Gastrocnemius medialis (tissue), 4 donors: Measurements from ENCODE around the gene CTCF. TPM values are rescaled to one million over a fixed set of nuclear protein-coding genes. Genes with fewer than 3 reads are reported as not detected.

ENCODE experiments used
- ATAC-seq, 2 donors: fragments of 150-250 bp; one replicate each; pipeline ENCODE4 v1.9.1; 2016
- DNase-seq, 2 donors: peaks; one replicate each; pipeline ENCODE4 v3.0.0-alpha.2; 2019
- H3K27ac ChIP-seq, 4 donors: fragments of 200-600 bp; sonication (generic); 1 replicate in 1 of 4; 2 replicates in 3 of 4; pipeline ENCODE4 v1.5.1; 2016 to 2018; ENCODE audit warnings: mild to moderate bottlenecking in 2 of 4, moderate library complexity in 1 of 4
- H3K27me3 ChIP-seq, 3 donors: fragments of 200-600 bp; sonication (generic) in 2 of 3; 1 replicate in 1 of 3; 2 replicates in 2 of 3; pipeline versions ENCODE4 v1.5.1 to v1.6.0; 2016 to 2019; ENCODE audit warnings: mild to moderate bottlenecking in 1 of 3, moderate library complexity in 1 of 3
- H3K36me3 ChIP-seq, 2 donors: fragments of 200-600 bp; sonication (generic) in 1 of 2; one replicate each; pipeline ENCODE4 v1.5.1; 2017 to 2018
- H3K4me1 ChIP-seq, 2 donors: fragments of 200-600 bp; sonication (generic) in 1 of 2; one replicate each; pipeline ENCODE4 v1.5.1; 2016 to 2017; ENCODE audit warnings: mild to moderate bottlenecking in 2 of 2
- H3K4me3 ChIP-seq, 4 donors: fragments of 200-600 bp; sonication (generic) in 3 of 4; 1 replicate in 1 of 4; 2 replicates in 3 of 4; pipeline ENCODE4 v1.5.1; 2016 to 2019; ENCODE audit warnings: mild to moderate bottlenecking in 2 of 4
- H3K9me3 ChIP-seq, 3 donors: fragments of 200-600 bp; sonication (generic) in 2 of 3; 1 replicate in 1 of 3; 2 replicates in 2 of 3; pipeline ENCODE4 v1.5.1; 2016 to 2019
- POLR2A ChIP-seq, 2 donors: fragments of 450-650 bp; IDR thresholded peaks; one replicate each; pipeline ENCODE4 v1.6.1; 2017; ENCODE audit warnings: antibody characterized with exemption in 2 of 2, mild to moderate bottlenecking in 2 of 2, moderate library complexity in 2 of 2
- in situ Hi-C, 4 donors: fragments of 200-750 bp; cut with MboI; loops; one replicate each; pipeline versions ENCODE4 v1.15.0 to v1.8.0; 2017; ENCODE audit warnings: low sequenced_read_pairs in 4 of 4
- intact Hi-C: fragments of 100-400 bp; cut with DNase I; formaldehyde crosslinking; loops from one replicate; pipeline ENCODE4 v1.15.1; 2023; ENCODE audit warnings: low total_unique reads
- total RNA-seq, 4 donors: library from RNA; depleted of rRNA; stranded (reverse); fragments of >200 nt; gene quantifications; one replicate each; pipeline versions ENCODE4 v1.1.0 to v1.2.3, GENCODE V29; 2016
- TF ChIP-seq, protein P1 (sequence below), 5 experiments: fragments of 450-650 bp in 3 of 5; fragments of 200-600 bp in 2 of 5; sonication (generic) in 2 of 5; IDR thresholded peaks in 4 of 5; conservative IDR thresholded peaks in 1 of 5; 1 replicate in 4 of 5; 2 replicates in 1 of 5; pipeline ENCODE4 v1.5.1; 2016 to 2019; ENCODE audit warnings: antibody characterized with exemption in 5 of 5, mild to moderate bottlenecking in 3 of 5, moderate library complexity in 3 of 5

CTCF gene
- total RNA-seq, 4 donors from 2014 or later, result 25.9 to 35.9 (median 30.3) TPM

DNA sequence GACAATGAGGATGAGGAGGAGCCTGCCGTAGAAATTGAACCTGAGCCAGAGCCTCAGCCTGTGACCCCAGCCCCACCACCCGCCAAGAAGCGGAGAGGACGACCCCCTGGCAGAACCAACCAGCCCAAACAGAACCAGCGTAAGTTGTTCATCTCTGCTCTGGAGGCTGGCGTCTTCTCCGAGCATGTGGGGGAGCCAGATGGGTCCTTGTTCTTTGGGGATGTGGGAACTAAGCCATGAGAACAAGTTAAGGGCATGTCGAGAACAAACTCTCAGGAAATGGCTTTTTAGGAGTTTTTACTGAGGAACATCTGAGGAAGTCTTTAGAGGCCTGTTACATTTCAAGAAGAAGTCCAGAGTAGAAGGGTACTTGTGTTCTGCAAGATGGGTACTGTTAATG is 74.4 kb downstream of the CTCF start:
- Histone ChIP-seq H3K9me3 (no peaks in the 10 kb centered on the region), H3K27me3 (no peaks in the 10 kb centered on the region), H3K36me3 (peaks cover 0 to 42% of the 10 kb centered on the region in 2 donors), H3K4me3 (no peak overlapping the region), H3K27ac (no peak overlapping the region), H3K4me1 (peaks cover 15 to 21% of the 10 kb centered on the region in 2 donors)
- intact Hi-C loops, result no loop called here
- DNase-seq (no peak), ATAC-seq (no peak)
- TF ChIP-seq POLR2A (IDR thresholded peaks at IDR 0.05), result no peak
- TF ChIP-seq, protein P1, sequence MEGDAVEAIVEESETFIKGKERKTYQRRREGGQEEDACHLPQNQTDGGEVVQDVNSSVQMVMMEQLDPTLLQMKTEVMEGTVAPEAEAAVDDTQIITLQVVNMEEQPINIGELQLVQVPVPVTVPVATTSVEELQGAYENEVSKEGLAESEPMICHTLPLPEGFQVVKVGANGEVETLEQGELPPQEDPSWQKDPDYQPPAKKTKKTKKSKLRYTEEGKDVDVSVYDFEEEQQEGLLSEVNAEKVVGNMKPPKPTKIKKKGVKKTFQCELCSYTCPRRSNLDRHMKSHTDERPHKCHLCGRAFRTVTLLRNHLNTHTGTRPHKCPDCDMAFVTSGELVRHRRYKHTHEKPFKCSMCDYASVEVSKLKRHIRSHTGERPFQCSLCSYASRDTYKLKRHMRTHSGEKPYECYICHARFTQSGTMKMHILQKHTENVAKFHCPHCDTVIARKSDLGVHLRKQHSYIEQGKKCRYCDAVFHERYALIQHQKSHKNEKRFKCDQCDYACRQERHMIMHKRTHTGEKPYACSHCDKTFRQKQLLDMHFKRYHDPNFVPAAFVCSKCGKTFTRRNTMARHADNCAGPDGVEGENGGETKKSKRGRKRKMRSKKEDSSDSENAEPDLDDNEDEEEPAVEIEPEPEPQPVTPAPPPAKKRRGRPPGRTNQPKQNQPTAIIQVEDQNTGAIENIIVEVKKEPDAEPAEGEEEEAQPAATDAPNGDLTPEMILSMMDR (IDR thresholded peaks at IDR 0.05 in 4 of 5, conservative IDR thresholded peaks at IDR 0.05 in 1 of 5), result no peak
- in situ Hi-C loops, result loop anchor here in 1 of 4 donors (25.0 kb wide), 1 partner anchor 124 kb away; no protein-coding TSS in a partner anchor

DNA sequence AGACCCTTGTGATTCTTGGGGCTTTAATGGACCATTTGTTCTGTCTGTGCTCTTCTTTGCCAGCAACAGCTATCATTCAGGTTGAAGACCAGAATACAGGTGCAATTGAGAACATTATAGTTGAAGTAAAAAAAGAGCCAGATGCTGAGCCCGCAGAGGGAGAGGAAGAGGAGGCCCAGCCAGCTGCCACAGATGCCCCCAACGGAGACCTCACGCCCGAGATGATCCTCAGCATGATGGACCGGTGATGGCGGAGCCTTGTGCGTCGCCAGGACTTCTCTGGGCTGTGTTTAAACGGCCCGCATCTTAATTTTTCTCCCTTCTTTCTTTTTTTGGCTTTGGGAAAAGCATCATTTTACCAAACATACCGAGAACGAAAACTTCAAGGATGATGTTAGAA is 75.3 kb downstream of the CTCF start:
- no peak for DNase-seq
- TF ChIP-seq, protein P1 (IDR thresholded peaks at IDR 0.05 in 4 of 5, conservative IDR thresholded peaks at IDR 0.05 in 1 of 5), result no peak
- TF ChIP-seq POLR2A (IDR thresholded peaks at IDR 0.05), result no peak
- intact Hi-C loops, result no loop called here
- Histone ChIP-seq H3K27me3 (no peaks in the 10 kb centered on the region), H3K4me3 (no peak overlapping the region), H3K4me1 (peaks cover 21 to 30% of the 10 kb centered on the region in 2 donors), H3K27ac (peak overlapping the region in 1 of 4 donors; percentile 34), H3K36me3 (peaks cover 0 to 35% of the 10 kb centered on the region in 2 donors), H3K9me3 (no peaks in the 10 kb centered on the region)
- in situ Hi-C loops, result loop anchor here in 1 of 4 donors (25.0 kb wide), 1 partner anchor 125 kb away; no protein-coding TSS in a partner anchor
- no peak for ATAC-seq

DNA sequence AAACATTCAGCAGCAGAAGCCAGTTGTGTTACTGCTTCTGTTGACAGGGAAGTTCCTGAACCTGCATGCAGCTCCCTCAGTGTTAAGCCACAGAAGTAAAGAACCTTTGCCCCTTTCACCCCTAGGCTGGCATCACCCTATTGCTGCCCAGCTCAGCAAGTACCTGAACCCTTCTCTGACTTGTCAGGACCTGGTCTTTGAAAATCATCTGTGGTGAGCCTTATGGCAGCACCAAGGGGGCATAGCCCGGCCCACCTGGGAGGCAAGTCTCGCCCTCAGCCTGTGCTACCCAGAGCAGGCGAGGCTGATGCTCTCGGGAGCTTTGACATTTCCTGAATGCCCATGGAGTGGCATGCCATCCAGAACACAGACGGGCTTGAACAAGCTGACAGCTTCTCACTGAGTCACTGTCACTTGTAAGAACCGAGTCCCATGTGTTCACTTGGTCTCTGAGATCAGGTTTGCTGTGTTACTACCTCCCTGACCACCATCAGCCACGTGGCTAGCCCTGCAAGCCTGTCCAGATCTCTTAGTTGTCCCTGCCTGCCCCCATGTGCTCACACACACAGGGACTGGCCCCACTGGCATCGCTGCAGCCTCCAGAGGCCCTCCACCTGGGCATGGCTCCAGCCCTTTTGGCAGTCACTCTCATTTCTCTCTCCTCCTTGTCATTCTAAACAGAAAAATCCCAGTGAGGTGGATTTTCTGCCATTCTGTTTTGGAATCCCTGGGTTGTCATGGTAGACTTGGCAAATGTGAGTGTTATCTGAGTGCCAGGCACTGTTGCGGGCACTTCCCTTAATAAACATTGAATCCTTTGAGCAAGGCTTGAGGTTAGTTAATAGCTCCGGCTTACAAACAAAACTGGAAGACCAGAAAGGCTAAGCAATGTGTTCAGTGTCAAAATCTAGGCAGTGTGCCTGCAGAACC is 79.7 kb downstream of the CTCF start:
- H3K4me3 ChIP-seq, result no peak overlapping the region
- H3K27ac ChIP-seq, result peak overlapping the region; percentile 45 to 74 (median 64)
- peaks cover 0 to 14% of the 10 kb centered on the region in 2 donors for H3K36me3 ChIP-seq
- TF ChIP-seq, protein P1 (IDR thresholded peaks at IDR 0.05 in 4 of 5, conservative IDR thresholded peaks at IDR 0.05 in 1 of 5), result no peak
- TF ChIP-seq POLR2A (IDR thresholded peaks at IDR 0.05), result peak in 1 of 2 donors; percentile 12
- H3K4me1 ChIP-seq, result peaks cover 21 to 37% of the 10 kb centered on the region in 2 donors
- peak; percentile 90 to 91 for ATAC-seq
- H3K27me3 ChIP-seq, result peaks cover 16 to 19% (median 18%) of the 10 kb centered on the region in 3 donors
- no peaks in the 10 kb centered on the region for H3K9me3 ChIP-seq
- peak; percentile 64 to 86 for DNase-seq
- intact Hi-C loops (no loop called here), in situ Hi-C loops (loop anchor here in 2 of 4 donors (5.0 to 25.0 kb wide), 3 partner anchors 75 to 130 kb away; no protein-coding TSS in a partner anchor)

DNA sequence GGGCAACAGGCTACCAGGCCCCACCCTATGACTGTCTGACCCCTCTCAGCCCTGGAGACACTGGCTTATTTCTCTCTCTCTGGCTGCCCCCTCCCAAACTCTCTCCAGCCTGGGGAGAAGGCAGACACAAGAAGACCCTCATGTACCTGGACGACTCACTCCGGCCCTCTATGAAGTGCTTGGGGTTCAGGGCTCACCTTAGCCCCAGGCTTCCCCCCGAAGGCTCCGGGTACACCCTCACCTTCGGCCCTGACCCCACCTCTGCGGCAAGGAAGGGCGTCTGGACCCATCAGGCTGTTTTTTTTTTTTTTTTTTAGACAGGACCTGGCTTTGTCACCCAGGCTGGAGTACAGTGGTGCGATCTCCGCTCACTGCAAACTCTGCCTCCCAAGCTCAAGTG is 81.7 kb downstream of the CTCF start:
- intact Hi-C loops, result loop anchor here (1.0 to 2.0 kb wide), 3 partner anchors 82 to 123 kb away; partner anchors contain the start of gene CTCF
- Histone ChIP-seq H3K4me3 (no peak overlapping the region), H3K9me3 (no peaks in the 10 kb centered on the region), H3K36me3 (no peaks in the 10 kb centered on the region), H3K4me1 (peaks cover 21 to 37% of the 10 kb centered on the region in 2 donors), H3K27me3 (peaks cover 32 to 38% (median 36%) of the 10 kb centered on the region in 3 donors), H3K27ac (no peak overlapping the region)
- DNase-seq, result no peak
- TF ChIP-seq POLR2A (IDR thresholded peaks at IDR 0.05), result no peak
- TF ChIP-seq, protein P1 (IDR thresholded peaks at IDR 0.05 in 4 of 5, conservative IDR thresholded peaks at IDR 0.05 in 1 of 5), result no peak
- ATAC-seq, result no peak
- in situ Hi-C loops, result loop anchor here in 2 of 4 donors (5.0 to 25.0 kb wide), 3 partner anchors 77 to 132 kb away; no protein-coding TSS in a partner anchor
